Measurements from ENCODE around the gene ODF4. TPM values are rescaled to one million over a fixed set of nuclear protein-coding genes. Genes with fewer than 3 reads are reported as not detected.
"Not testable (repeated sequence)": the region's sequence is repeated elsewhere in the genome, so short reads cannot be mapped to it uniquely, and the experiment has no call there.

ODF4 gene
- total RNA-seq, 4 donors from 2014 or later, result not detected

GRCh38 chr17:8392674-8393469, 53.2 kb downstream of the ODF4 start:
- ATAC-seq, result no peak

GRCh38 chr17:8393470-8394231, 54.0 kb downstream of the ODF4 start:
- no peak overlapping the region for H3K27ac ChIP-seq
- no peak for DNase-seq
- in situ Hi-C loops (cut with MboI; ENCODE audit: low sequenced_read_pairs in 4 of 4) (no loop called here), intact Hi-C loops (cut with DNase I; ENCODE audit: low total_unique reads) (no loop called here)
- TF ChIP-seq CTCF (IDR thresholded peaks at IDR 0.05 in 4 of 5, conservative IDR thresholded peaks at IDR 0.05 in 1 of 5) (no peak), POLR2A (IDR thresholded peaks at IDR 0.05) (no peak)
- no peak for ATAC-seq
- no peaks in the 10 kb centered on the region for H3K4me1 ChIP-seq
- H3K36me3 ChIP-seq, result no peaks in the 10 kb centered on the region
- H3K4me3 ChIP-seq, result no peak overlapping the region
- no peaks in the 10 kb centered on the region for H3K9me3 ChIP-seq
- H3K27me3 ChIP-seq, result peaks cover 35 to 45% (median 35%) of the 10 kb centered on the region in 3 donors

More at GRCh38 chr17:8392674-8393469, 53.2 kb downstream of the ODF4 start:
- peaks cover 31 to 45% (median 35%) of the 10 kb centered on the region in 3 donors for H3K27me3 ChIP-seq
- no peaks in the 10 kb centered on the region for H3K4me1 ChIP-seq
- no peak overlapping the region for H3K4me3 ChIP-seq
- no peak overlapping the region for H3K27ac ChIP-seq
- in situ Hi-C loops (cut with MboI; ENCODE audit: low sequenced_read_pairs in 4 of 4), result no loop called here
- H3K36me3 ChIP-seq, result no peaks in the 10 kb centered on the region
- TF ChIP-seq POLR2A (IDR thresholded peaks at IDR 0.05) (no peak), CTCF (IDR thresholded peaks at IDR 0.05 in 4 of 5, conservative IDR thresholded peaks at IDR 0.05 in 1 of 5) (no peak)
- no peaks in the 10 kb centered on the region for H3K9me3 ChIP-seq
- no peak for DNase-seq
- intact Hi-C loops (cut with DNase I; ENCODE audit: low total_unique reads), result no loop called here

GRCh38 chr17:8394497-8394896, 54.9 kb downstream of the ODF4 start:
- peaks cover 35 to 50% (median 38%) of the 10 kb centered on the region in 3 donors for H3K27me3 ChIP-seq
- ATAC-seq, DNase-seq: not testable (repeated sequence)

More at GRCh38 chr17:8394497-8394896, 54.9 kb downstream of the ODF4 start:
- H3K36me3 ChIP-seq; H3K27ac ChIP-seq; H3K4me3 ChIP-seq; H3K9me3 ChIP-seq; in situ Hi-C loops (cut with MboI; ENCODE audit: low sequenced_read_pairs in 4 of 4); intact Hi-C loops (cut with DNase I; ENCODE audit: low total_unique reads); H3K4me1 ChIP-seq: not testable (repeated sequence)

Other genes with a start within 250 kb of the ODF4 start
- not detected for gene ALOXE3, start 221.3 kb upstream of the ODF4 start, total RNA-seq
- gene HES7, start 215.7 kb upstream of the ODF4 start, total RNA-seq, result not detected
- 100 to 1,000 TPM; 105 to 263 (median 164) TPM for gene PER1, start 187.4 kb upstream of the ODF4 start, total RNA-seq
- gene VAMP2, start 176.9 kb upstream of the ODF4 start, total RNA-seq, result 10 to 100 TPM; 10.9 to 37.0 (median 25.7) TPM
- 1 to 10 TPM in 3 of 4 donors, under 1 TPM in 1; 0.75 to 5.7 (median 3.1) TPM for gene TMEM107, start 163.5 kb upstream of the ODF4 start, total RNA-seq
- 10 to 100 TPM; 16.2 to 34.5 (median 26.2) TPM for gene BORCS6, start 149.7 kb upstream of the ODF4 start, total RNA-seq
- 1 to 10 TPM in 1 of 4 donors, not detected in 3; 2.3 TPM for gene AURKB, start 129.3 kb upstream of the ODF4 start, total RNA-seq
- gene CTC1, start 91.8 kb upstream of the ODF4 start, total RNA-seq, result 1 to 10 TPM; 2.4 to 5.5 (median 4.1) TPM
- 1 to 10 TPM; 2.6 to 8.4 (median 6.5) TPM for gene PFAS, start 90.6 kb upstream of the ODF4 start, total RNA-seq
- gene RANGRF, start 51.2 kb upstream of the ODF4 start, total RNA-seq, result 10 to 100 TPM in 3 of 4 donors, 1 to 10 TPM in 1; 6.9 to 21.2 (median 15.4) TPM
- 10 to 100 TPM in 1 of 4 donors, 1 to 10 TPM in 1, under 1 TPM in 2; 0.71 to 14.0 (median 1.0) TPM for gene SLC25A35, start 44.4 kb upstream of the ODF4 start, total RNA-seq
- 1 to 10 TPM; 3.3 to 8.1 (median 5.0) TPM for gene ARHGEF15, start 29.6 kb upstream of the ODF4 start, total RNA-seq
- 1,000 to 10,000 TPM; 2,392 to 2,913 (median 2,833) TPM for gene RPL26, start 43.4 kb downstream of the ODF4 start, total RNA-seq
- gene RNF222, start 58.0 kb downstream of the ODF4 start, total RNA-seq, result not detected
- gene NDEL1, start 96.0 kb downstream of the ODF4 start, total RNA-seq, result 10 to 100 TPM; 31.3 to 60.6 (median 41.5) TPM

Data from gastrocnemius medialis (tissue), 4 donors.